Measurements from ENCODE around the gene C10orf88. TPM values are rescaled to one million over a fixed set of nuclear protein-coding genes. Genes with fewer than 3 reads are reported as not detected.

C10orf88 gene, protein sequence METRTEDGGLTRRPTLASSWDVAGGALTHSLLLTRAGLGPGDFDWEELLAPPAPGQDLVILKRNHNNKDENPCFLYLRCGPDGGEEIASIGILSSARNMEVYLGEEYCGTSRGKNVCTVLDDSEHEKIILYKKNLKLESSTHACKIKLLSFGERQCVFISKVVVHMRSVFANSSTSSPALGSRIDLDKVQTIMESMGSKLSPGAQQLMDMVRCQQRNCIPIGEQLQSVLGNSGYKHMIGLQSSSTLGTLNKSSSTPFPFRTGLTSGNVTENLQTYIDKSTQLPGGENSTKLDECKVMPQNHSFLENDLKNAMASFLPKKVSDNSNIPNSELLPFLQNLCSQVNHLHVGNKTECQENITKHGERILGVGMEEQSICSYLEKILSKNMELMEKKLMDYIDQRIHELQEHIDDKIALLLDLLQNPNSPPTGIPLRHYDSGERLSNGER
- 7.0 and 10.5 TPM in 2 replicates for total RNA-seq

DNA sequence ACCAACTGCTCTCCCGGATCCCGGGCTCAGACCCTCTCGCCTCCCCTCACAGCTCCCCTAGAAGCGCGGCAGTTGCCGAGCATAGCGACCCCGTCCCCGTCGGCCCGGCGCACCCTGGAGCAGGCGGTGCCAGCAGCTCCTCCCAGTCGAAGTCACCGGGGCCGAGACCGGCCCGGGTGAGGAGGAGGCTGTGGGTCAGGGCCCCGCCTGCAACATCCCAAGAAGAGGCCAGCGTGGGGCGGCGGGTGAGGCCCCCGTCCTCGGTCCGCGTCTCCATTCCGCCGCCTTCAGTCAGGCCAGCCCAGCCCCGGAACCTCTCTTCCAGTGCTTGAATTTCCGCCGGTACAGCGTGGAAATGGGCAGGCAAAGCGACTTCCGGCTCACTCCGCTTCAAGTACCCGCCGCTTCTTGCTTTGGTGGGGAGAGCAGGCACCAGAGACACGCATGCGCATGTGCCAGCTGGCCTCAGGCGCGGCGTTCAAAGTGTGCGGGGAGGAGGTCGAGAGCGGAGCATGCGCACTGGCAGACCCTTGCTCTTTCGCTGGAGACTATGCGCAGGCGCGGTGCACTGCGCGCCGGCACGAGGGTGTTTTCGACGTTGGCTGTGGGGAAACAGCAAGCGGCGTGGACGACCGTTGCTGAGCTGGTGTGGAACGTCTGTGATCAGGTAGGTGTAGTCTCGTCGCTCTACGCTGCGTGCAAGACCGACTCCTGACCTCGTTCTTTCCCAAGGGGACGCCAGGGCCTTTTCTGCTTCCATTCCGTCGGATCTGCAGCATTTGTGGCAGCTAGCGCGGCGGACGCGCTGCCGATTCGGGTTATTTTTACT, at the start of gene C10orf88:
Gene C10orf88, minus strand, starts transcription at position 326 of the 829 bp plus-strand sequence. Its CDS starts 49 bp downstream, at position 277.

DNA sequence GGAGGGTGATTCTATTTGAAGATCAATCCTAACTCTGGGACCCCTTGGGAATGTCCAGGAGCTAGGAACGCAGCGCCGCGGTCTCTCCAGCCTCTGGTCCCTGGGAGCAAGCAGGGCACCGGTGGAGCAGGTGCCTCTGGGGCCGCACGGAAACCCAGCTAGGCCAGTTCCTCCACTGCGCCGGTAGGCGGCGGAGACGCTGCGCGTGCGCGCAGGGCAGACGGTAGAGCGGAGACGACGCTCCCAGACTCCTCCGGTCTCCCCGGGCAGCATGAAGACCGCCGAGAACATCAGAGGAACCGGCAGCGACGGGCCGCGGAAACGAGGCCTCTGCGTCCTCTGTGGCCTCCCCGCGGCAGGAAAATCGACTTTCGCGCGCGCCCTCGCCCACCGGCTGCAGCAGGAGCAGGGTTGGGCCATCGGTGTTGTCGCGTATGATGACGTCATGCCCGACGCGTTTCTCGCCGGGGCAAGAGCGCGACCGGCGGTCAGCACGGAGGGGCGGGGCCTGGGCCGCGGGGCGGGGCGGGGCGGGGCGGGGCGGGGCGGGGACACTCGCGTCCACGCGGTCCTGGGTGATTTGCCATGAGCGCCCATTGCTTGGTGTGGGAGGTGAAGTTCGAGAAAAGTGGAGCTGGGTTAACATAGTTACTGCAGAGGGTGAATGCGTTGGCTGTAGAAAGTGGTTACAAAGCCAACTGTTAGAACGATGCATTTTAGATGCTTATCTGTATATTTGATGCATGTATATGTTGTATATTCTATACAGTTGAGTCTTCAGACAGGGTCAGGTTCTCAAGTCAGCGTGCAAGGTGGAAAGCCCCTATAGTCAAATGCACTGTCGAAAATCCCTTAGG, 26.4 kb upstream of the C10orf88 start, which contains the start of gene PSTK:
Gene PSTK, plus strand, starts transcription at position 193 of the 857 bp plus-strand sequence. Its CDS starts 79 bp downstream, at position 272.

DNA sequence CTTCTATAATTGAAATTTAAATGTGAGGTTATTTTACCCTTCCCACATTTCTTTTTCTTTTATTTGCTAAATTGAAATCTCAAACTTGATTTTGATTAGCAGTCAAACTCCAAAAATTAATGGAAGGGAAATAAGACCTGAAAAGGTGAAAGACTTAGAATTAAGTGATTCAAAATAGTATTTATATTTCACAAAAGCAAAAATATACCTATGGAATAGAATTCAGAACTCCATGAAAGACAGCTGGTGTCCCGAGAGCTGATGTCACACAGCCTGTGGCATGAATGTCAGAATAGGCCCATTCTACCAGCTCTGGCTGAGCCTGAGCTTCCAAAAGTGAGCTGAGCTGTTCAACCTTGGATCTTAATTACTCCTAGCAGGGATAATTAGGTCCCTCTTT, 43.7 kb downstream of the C10orf88 start, which contains the start of gene FAM24A:
Gene FAM24A, plus strand, starts transcription at position 301 of the 400 bp plus-strand sequence. CDS start 1,025 bp downstream, outside the sequence.

Other genes starting within 250 kb of the C10orf88 start
- 0.22 and 0.57 TPM in 2 replicates for gene CUZD1, start 108.4 kb downstream of the C10orf88 start, total RNA-seq
- 0.66 and 2.4 TPM in 2 replicates for gene FAM24B, start 74.6 kb downstream of the C10orf88 start, total RNA-seq
- gene FAM24A, start 43.6 kb downstream of the C10orf88 start, total RNA-seq: not detected in 2 replicates
- 1.9 and 3.5 TPM in 2 replicates for gene PSTK, start 26.2 kb upstream of the C10orf88 start, total RNA-seq
- 4.4 and 5.6 TPM in 2 replicates for gene IKZF5, start 54.6 kb upstream of the C10orf88 start, total RNA-seq
- gene ACADSB, start 54.8 kb upstream of the C10orf88 start, total RNA-seq: 4.7 and 5.3 TPM in 2 replicates
- not detected in 2 replicates for gene HMX3, start 181.7 kb upstream of the C10orf88 start, total RNA-seq
- gene HMX2, start 193.9 kb upstream of the C10orf88 start, total RNA-seq: not detected in 2 replicates
- 144 and 271 TPM in 2 replicates for gene BUB3, start 200.2 kb upstream of the C10orf88 start, total RNA-seq